Measurements from ENCODE around the gene ARID1A. TPM values are rescaled to one million over a fixed set of nuclear protein-coding genes. Genes with fewer than 3 reads are reported as not detected.

The ARID1A gene
- total and polyA plus RNA-seq, 9 of the 15 experiments (the other 6 are each of a cell fraction or from before 2014, with no cell fraction given) = 8.3 to 88.3 (median 22.5) TPM

GRCh38 chr1:26771643-26772321 lies 76.0 kb downstream of the ARID1A start (continued):
- TF ChIP-seq CREB3L1 (IDR thresholded peaks at IDR 0.05; ENCODE audit: borderline replicate concordance, low read depth) (peak; percentile 22; the same call in 1 of the 2 replicates), E2F1 (CRISPR knock-in tag; IDR thresholded peaks at IDR 0.05) (no peak; the same call in 1 of the 2 replicates), ZNF24 (IDR thresholded peaks at IDR 0.05) (no peak), MEIS2 (IDR thresholded peaks at IDR 0.05; ENCODE audit: partially characterized antibody) (no peak), ETV5 (CRISPR knock-in tag; IDR thresholded peaks at IDR 0.05; ENCODE audit: low read depth) (0 out of 2 replicates have a peak, but pooled peaks have one; percentile 29), POLR2H (tag; IDR thresholded peaks at IDR 0.05; ENCODE audit: low read depth) (no peak), ZNF398 (CRISPR knock-in tag; IDR thresholded peaks at IDR 0.05) (no peak), HMGN3 (IDR thresholded peaks at IDR 0.05; ENCODE audit: borderline replicate concordance, extremely low read depth, insufficient read length, low read depth, low read length) (no peak), MEF2D (tag; conservative IDR thresholded peaks at IDR 0.05; ENCODE audit: low read depth) (peak; percentile 54), HIVEP1 (CRISPR knock-in tag; IDR thresholded peaks at IDR 0.05) (no peak), CEBPG (CRISPR knock-in tag; IDR thresholded peaks at IDR 0.05) (0 out of 2 replicates have a peak, but pooled peaks have one; percentile 25), CEBPG (tag; conservative IDR thresholded peaks at IDR 0.05 in 1 of 2, IDR thresholded peaks at IDR 0.05 in 1 of 2) (no peak), HDAC1 (IDR thresholded peaks at IDR 0.05) (peak in 1 of 2 experiments; percentile 88; a peak in 2 of 4 replicates), MAFG (tag; conservative IDR thresholded peaks at IDR 0.05) (peak; percentile 60), UBTF (IDR thresholded peaks at IDR 0.05; ENCODE audit: borderline replicate concordance in 1 of 2, low read depth in 2 of 2, low read length in 2 of 2) (0 out of 4 replicates have a peak, but pooled peaks of 1 of the 2 experiments have one; percentile 27), USF2 (CRISPR knock-in tag; IDR thresholded peaks at IDR 0.05) (no peak), BRF1 (IDR thresholded peaks at IDR 0.05; ENCODE audit: borderline replicate concordance, extremely low read depth, insufficient read length) (no peak), ARNT (IDR thresholded peaks at IDR 0.05) (0 out of 4 replicates have a peak, but pooled peaks of 1 of the 2 experiments have one; percentile 32), CREM (IDR thresholded peaks at IDR 0.05; ENCODE audit: low read depth) (peak; percentile 79)

Data from K562 (cell line).